ENCODE measurements around the gene NUDT16L1. TPM values are rescaled to one million over a fixed set of nuclear protein-coding genes. Genes with fewer than 3 reads are reported as not detected.

Gene NUDT16L1
- total RNA-seq, 1 experiment from 2014 or later: 32.6 TPM

- peaks cover 8% of the 10 kb centered on the region for H3K4me1 Mint-ChIP-seq (ENCODE audit: low read depth, unreplicated experiment)
- no peaks in the 10 kb centered on the region for H3K9me3 Mint-ChIP-seq (ENCODE audit: low read depth, unreplicated experiment)
- intact Hi-C loops (cut with micrococcal nuclease; ENCODE audit: unreplicated experiment): no loop called here
- CTCF ChIA-PET: interaction anchor here (0.6 kb wide), 1 partner anchor 65 kb away, joined by 5 read pairs; no protein-coding TSS in a partner anchor
- no peak for DNase-seq
- TF ChIP-seq CTCF (IDR thresholded peaks at IDR 0.05; ENCODE audit: unreplicated experiment): no peak
- peaks cover 86% of the 10 kb centered on the region for H3K36me3 Mint-ChIP-seq (ENCODE audit: insufficient read depth, unreplicated experiment)
- peak overlapping the region; percentile 78 for H3K4me3 Mint-ChIP-seq (ENCODE audit: low read depth, unreplicated experiment)
- peak overlapping the region; percentile 58 for H3K27ac Mint-ChIP-seq (ENCODE audit: unreplicated experiment)
- H3K27me3 Mint-ChIP-seq (ENCODE audit: unreplicated experiment): no peaks in the 10 kb centered on the region
- TSS peak; percentile 19 for BruUV-seq (replicated peaks)
Observed at GRCh38 chr16:4695473-4696171, 2.3 kb downstream of the NUDT16L1 start.

GRCh38 chr16:4696172-4696904 is 3.0 kb downstream of the NUDT16L1 start:
- Mint-ChIP-seq H3K4me3 (ENCODE audit: low read depth, unreplicated experiment) (peak overlapping the region; percentile 14), H3K36me3 (ENCODE audit: insufficient read depth, unreplicated experiment) (peaks cover 87% of the 10 kb centered on the region), H3K9me3 (ENCODE audit: low read depth, unreplicated experiment) (no peaks in the 10 kb centered on the region), H3K27me3 (ENCODE audit: unreplicated experiment) (no peaks in the 10 kb centered on the region), H3K27ac (ENCODE audit: unreplicated experiment) (peak overlapping the region; percentile 63), H3K4me1 (ENCODE audit: low read depth, unreplicated experiment) (peaks cover 4% of the 10 kb centered on the region)
- intact Hi-C loops (cut with micrococcal nuclease; ENCODE audit: unreplicated experiment): no loop called here
- DNase-seq: no peak
- no TSS peak for BruUV-seq (replicated peaks)
- CTCF ChIA-PET: interaction anchor here (0.6 kb wide), 1 partner anchor 66 kb away, joined by 5 read pairs; no protein-coding TSS in a partner anchor
- no peak for TF ChIP-seq CTCF (IDR thresholded peaks at IDR 0.05; ENCODE audit: unreplicated experiment)

- Mint-ChIP-seq H3K27ac (ENCODE audit: unreplicated experiment) (peak overlapping the region; percentile 63), H3K9me3 (ENCODE audit: low read depth, unreplicated experiment) (no peaks in the 10 kb centered on the region), H3K36me3 (ENCODE audit: insufficient read depth, unreplicated experiment) (peaks cover 85% of the 10 kb centered on the region), H3K4me3 (ENCODE audit: low read depth, unreplicated experiment) (peak overlapping the region; percentile 14), H3K4me1 (ENCODE audit: low read depth, unreplicated experiment) (peaks cover under 1% of the 10 kb centered on the region), H3K27me3 (ENCODE audit: unreplicated experiment) (no peaks in the 10 kb centered on the region)
- DNase-seq: no peak
- TF ChIP-seq CTCF (IDR thresholded peaks at IDR 0.05; ENCODE audit: unreplicated experiment): no peak
- CTCF ChIA-PET: no interaction called here
- intact Hi-C loops (cut with micrococcal nuclease; ENCODE audit: unreplicated experiment): no loop called here
- BruUV-seq (replicated peaks): no TSS peak
Observed at GRCh38 chr16:4696905-4697847, 3.8 kb downstream of the NUDT16L1 start.

DNA sequence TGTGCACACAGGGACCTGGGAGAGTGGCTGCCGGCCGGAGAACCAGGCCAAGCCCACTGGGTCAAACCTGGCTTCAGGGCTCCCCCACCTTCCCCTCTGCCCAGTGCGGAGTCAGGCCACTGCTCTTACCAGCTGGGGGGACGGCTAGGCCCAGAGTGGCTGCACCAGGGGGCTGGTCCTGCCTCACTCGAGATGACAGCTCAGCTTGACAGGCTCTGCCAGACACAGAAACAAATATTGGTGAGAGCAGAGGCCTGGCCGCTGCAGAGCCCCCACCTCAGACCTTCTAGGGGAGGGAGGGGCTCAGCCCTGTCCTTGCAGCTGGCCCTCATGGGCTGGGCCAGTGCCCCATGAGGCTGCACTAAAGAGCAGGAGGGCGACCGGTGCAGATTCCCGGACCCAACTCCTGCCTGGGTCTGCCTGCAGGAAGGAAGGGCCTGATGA is 4.5 kb downstream of the NUDT16L1 start:
- CTCF ChIA-PET: no interaction called here
- Mint-ChIP-seq H3K9me3 (ENCODE audit: low read depth, unreplicated experiment) (no peaks in the 10 kb centered on the region), H3K4me1 (ENCODE audit: low read depth, unreplicated experiment) (peaks cover 8% of the 10 kb centered on the region), H3K27me3 (ENCODE audit: unreplicated experiment) (no peaks in the 10 kb centered on the region), H3K36me3 (ENCODE audit: insufficient read depth, unreplicated experiment) (peaks cover 81% of the 10 kb centered on the region), H3K27ac (ENCODE audit: unreplicated experiment) (no peak overlapping the region), H3K4me3 (ENCODE audit: low read depth, unreplicated experiment) (no peak overlapping the region)
- intact Hi-C loops (cut with micrococcal nuclease; ENCODE audit: unreplicated experiment): no loop called here
- no peak for TF ChIP-seq CTCF (IDR thresholded peaks at IDR 0.05; ENCODE audit: unreplicated experiment)
- no TSS peak for BruUV-seq (replicated peaks)
- no peak for DNase-seq

All from Calu3 (cell line).